ENCODE data around the gene DTNB.

Gene DTNB

GRCh38 chr2:25589676-25590205 is 83.6 kb downstream of the DTNB start:
- Histone ChIP-seq H4K20me1 (ENCODE audit: low read depth, low read length) (no peaks in the 10 kb centered on the region), H3K4me3 (ENCODE audit: insufficient read depth, low read length, poor library complexity, severe bottlenecking) (no peak overlapping the region), H3K79me2 (ENCODE audit: insufficient read depth, low read length) (no peaks in the 10 kb centered on the region), H3K36me3 (ENCODE audit: low read length) (no peaks in the 10 kb centered on the region), H3K4me2 (ENCODE audit: low read depth, low read length, poor library complexity, severe bottlenecking) (no peak overlapping the region), H3K9me2 (replicated peaks; ENCODE audit: insufficient read depth, low read length) (no peaks in the 10 kb centered on the region), H2AFZ (ENCODE audit: low read depth, low read length, severe bottlenecking) (no peak overlapping the region), H3K27me3 (ENCODE audit: low read length) (no peaks in the 10 kb centered on the region), H3F3A (ENCODE audit: insufficient read depth) (no peaks in the 10 kb centered on the region), H3K27ac (ENCODE audit: low read depth, low read length) (no peak overlapping the region), H3K9me3 (ENCODE audit: insufficient read depth, low read length) (no peaks in the 10 kb centered on the region), H3K9ac (ENCODE audit: low read length) (no peak overlapping the region)
- TF ChIP-seq EZH2phosphoT487 (conservative IDR thresholded peaks at IDR 0.05; ENCODE audit: low read length) (no peak), CTCF (IDR thresholded peaks at IDR 0.05; ENCODE audit: insufficient read depth, low read length, poor library complexity, severe bottlenecking) (no peak)

- no peaks in the 10 kb centered on the region for H3K9me2 ChIP-seq (replicated peaks; ENCODE audit: insufficient read depth, low read length)
- H3K9ac ChIP-seq (ENCODE audit: low read length): no peak overlapping the region
- H3K9me3 ChIP-seq (ENCODE audit: insufficient read depth, low read length): no peaks in the 10 kb centered on the region
- H3K36me3 ChIP-seq (ENCODE audit: low read length): no peaks in the 10 kb centered on the region
- no peak overlapping the region for H3K27ac ChIP-seq (ENCODE audit: low read depth, low read length)
- no peak overlapping the region for H3K4me2 ChIP-seq (ENCODE audit: low read depth, low read length, poor library complexity, severe bottlenecking)
- H3K4me3 ChIP-seq (ENCODE audit: insufficient read depth, low read length, poor library complexity, severe bottlenecking): no peak overlapping the region
- H4K20me1 ChIP-seq (ENCODE audit: low read depth, low read length): no peaks in the 10 kb centered on the region
- H2AFZ ChIP-seq (ENCODE audit: low read depth, low read length, severe bottlenecking): no peak overlapping the region
- no peaks in the 10 kb centered on the region for H3K79me2 ChIP-seq (ENCODE audit: insufficient read depth, low read length)
- H3K27me3 ChIP-seq (ENCODE audit: low read length): no peaks in the 10 kb centered on the region
- TF ChIP-seq CTCF (IDR thresholded peaks at IDR 0.05; ENCODE audit: insufficient read depth, low read length, poor library complexity, severe bottlenecking) (no peak), EZH2phosphoT487 (conservative IDR thresholded peaks at IDR 0.05; ENCODE audit: low read length) (no peak)
- no peaks in the 10 kb centered on the region for H3F3A ChIP-seq (ENCODE audit: insufficient read depth)
Measured at GRCh38 chr2:25588576-25588975, 84.8 kb downstream of the DTNB start.

- H4K20me1 ChIP-seq (ENCODE audit: low read depth, low read length): no peaks in the 10 kb centered on the region
- H3K4me2 ChIP-seq (ENCODE audit: low read depth, low read length, poor library complexity, severe bottlenecking): no peak overlapping the region
- H2AFZ ChIP-seq (ENCODE audit: low read depth, low read length, severe bottlenecking): no peak overlapping the region
- H3K9me2 ChIP-seq (replicated peaks; ENCODE audit: insufficient read depth, low read length): no peaks in the 10 kb centered on the region
- H3K9me3 ChIP-seq (ENCODE audit: insufficient read depth, low read length): no peaks in the 10 kb centered on the region
- H3K27ac ChIP-seq (ENCODE audit: low read depth, low read length): no peak overlapping the region
- TF ChIP-seq EZH2phosphoT487 (conservative IDR thresholded peaks at IDR 0.05; ENCODE audit: low read length) (no peak), CTCF (IDR thresholded peaks at IDR 0.05; ENCODE audit: insufficient read depth, low read length, poor library complexity, severe bottlenecking) (no peak)
- H3K36me3 ChIP-seq (ENCODE audit: low read length): no peaks in the 10 kb centered on the region
- no peaks in the 10 kb centered on the region for H3K79me2 ChIP-seq (ENCODE audit: insufficient read depth, low read length)
- no peaks in the 10 kb centered on the region for H3K27me3 ChIP-seq (ENCODE audit: low read length)
- no peak overlapping the region for H3K9ac ChIP-seq (ENCODE audit: low read length)
- H3F3A ChIP-seq (ENCODE audit: insufficient read depth): no peaks in the 10 kb centered on the region
- H3K4me3 ChIP-seq (ENCODE audit: insufficient read depth, low read length, poor library complexity, severe bottlenecking): no peak overlapping the region
Measured at GRCh38 chr2:25587361-25587760, 86.0 kb downstream of the DTNB start.
